GM18909 (cell line): Measurements from ENCODE around the gene PCSK6.
"Not testable (repeated sequence)": the region's sequence is repeated elsewhere in the genome, so short reads cannot be mapped to it uniquely, and the experiment has no call there.

ENCODE experiments used
- ATAC-seq: cut with Tn5 transposase; IDR thresholded peaks from one replicate; pipeline ENCODE4 v1.9.1; 2021; ENCODE audit warnings: mild to moderate bottlenecking; ENCODE audit not compliant: unreplicated experiment, poor library complexity

Gene PCSK6

GRCh38 chr15:101411085-101411484, 78.4 kb downstream of the PCSK6 start:
- no peak for ATAC-seq

GRCh38 chr15:101410612-101411011, 78.9 kb downstream of the PCSK6 start:
- ATAC-seq, result no peak

- no peak for ATAC-seq
These were observed 79.9 kb downstream of the PCSK6 start for GRCh38 chr15:101409621-101410020.

- no peak for ATAC-seq
These were observed 81.3 kb downstream of the PCSK6 start for GRCh38 chr15:101407966-101408775.

- peak; percentile 99 for ATAC-seq
These were observed 82.1 kb downstream of the PCSK6 start for GRCh38 chr15:101407439-101407838.

DNA sequence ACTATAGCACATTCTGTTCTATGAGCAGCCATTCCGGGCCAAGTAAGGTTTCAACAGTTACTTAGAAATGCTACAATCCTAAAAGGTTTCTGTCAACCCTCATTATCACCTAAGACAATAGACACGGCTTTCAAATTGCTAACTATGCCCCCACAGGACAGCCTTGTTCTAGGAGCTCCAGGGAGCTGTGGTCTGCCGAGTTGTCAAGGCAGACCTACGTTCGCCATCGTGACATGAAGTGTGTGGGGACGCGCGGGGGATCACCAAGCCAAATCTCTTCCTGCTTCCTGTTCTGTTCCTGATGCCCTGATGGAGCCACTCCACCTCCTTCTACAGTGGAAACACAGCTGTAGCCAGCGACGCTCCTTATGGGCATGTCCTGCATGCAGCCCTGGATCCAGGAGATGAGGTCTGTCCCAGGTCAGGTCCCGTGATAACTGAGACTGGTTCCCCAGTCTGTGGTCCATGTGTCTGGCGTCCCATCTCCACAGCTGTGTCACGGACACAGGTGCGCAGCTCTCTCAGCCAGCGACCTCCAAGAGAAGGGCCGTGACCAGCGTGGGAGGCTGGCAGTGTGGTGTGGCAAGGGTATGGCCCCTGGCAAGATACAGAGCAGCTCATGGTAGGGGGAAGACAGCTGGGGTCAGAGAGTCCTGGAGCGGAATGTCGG, 82.8 kb downstream of the PCSK6 start:
- peak; percentile 12 for ATAC-seq

DNA sequence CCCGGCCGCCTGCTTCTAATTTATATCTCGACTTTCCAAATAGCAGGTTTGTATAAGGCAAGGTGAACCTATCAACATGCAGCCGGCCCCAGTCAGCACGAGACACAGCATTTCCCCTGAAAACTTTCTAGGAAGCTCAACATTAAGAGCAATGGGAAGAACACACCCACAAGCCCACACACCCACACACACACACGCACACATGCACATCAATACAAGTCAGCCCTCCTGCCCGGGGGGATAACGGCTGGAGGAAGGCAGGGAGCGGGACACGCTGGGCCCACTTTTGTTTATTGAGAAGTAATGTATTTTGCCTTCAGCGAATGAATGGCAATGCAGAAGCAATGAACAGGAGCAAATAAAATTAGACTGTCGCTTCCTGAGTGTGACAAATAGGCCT, 83.5 kb downstream of the PCSK6 start:
- ATAC-seq, result no peak

GRCh38 chr15:101404245-101404644, 85.3 kb downstream of the PCSK6 start:
- no peak for ATAC-seq

DNA sequence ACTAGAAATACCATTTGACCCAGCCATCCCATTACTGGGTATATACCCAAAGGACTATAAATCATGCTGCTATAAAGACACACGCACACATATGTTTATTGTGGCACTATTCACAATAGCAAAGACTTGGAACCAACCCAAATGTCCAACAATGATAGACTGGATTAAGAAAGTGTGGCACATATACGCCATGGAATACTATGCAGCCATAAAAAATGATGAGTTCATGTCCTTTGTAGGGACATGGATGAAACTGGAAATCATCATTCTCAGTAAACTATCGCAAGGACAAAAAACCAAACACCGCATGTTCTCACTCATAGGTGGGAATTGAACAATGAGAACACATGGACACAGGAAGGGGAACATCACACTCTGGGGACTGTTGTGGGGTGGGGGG, 86.6 kb downstream of the PCSK6 start:
- not testable (repeated sequence) for ATAC-seq

GRCh38 chr15:101401286-101401685, 88.2 kb downstream of the PCSK6 start:
- no peak for ATAC-seq

DNA sequence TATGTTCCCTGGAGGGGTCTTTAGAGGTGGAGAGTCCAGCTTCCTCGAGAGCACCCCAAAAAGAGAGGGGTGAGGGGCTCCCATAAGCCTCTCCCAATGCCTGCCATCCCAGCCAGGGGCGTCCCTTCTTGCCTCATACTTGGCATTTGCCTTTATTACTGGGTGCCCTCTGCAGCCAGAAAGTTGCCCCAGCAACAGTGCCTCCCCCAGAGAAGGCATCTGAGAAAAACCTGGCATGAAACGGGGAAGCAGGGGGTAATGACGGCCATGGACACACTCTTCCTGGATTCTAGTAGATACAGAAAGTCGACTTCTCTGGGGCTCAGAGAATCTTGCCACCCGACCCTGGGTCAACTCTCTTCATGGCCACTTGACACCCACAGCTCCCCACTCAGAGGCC, 90.1 kb downstream of the PCSK6 start:
- ATAC-seq, result no peak

GRCh38 chr15:101398247-101398646, 91.3 kb downstream of the PCSK6 start:
- no peak for ATAC-seq

DNA sequence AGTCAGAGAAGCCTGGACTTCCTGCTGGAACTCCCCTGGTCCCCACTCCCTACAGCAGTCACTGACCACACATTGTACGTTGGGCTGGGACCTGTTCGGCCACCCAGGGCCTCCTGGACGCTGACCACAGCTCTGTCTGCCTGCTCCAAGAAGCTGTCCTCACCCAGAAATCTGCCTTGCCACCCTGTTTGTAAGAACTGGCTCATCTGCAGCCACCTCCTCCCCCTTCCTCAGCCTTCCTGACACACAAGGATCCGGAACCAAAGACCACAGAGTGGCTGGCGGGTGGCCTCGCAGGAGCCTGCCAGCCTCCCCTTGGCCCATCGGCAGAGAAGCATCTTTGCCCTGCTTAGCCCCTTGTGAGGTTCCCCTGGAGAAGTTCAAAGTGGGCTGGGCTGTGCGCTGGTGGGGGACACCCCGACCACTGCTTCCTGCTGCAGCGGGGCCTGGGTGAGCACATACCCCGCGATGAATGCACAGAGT, 91.9 kb downstream of the PCSK6 start:
- ATAC-seq, result no peak

GRCh38 chr15:101396484-101397261, 92.8 kb downstream of the PCSK6 start:
- ATAC-seq, result no peak

DNA sequence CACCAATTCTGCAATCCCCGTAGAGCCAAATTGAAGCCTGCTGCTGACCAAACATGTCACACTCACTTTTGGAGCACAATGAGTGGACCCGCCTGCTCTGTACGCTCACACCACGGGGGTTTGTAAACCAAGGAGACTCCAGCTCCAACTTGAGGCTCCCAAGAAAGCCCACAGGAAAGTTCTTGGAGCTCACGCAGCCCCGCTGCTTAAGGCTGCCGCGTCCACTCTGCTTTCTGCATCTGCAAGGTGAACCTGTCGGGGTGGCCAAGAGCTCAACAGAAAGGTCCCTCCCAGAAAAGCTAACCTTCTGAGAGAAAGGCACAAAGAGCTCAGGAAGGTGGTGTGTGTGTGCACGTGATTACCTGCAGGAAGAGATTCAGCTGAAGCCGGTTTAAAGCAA, 94.9 kb downstream of the PCSK6 start:
- no peak for ATAC-seq

DNA sequence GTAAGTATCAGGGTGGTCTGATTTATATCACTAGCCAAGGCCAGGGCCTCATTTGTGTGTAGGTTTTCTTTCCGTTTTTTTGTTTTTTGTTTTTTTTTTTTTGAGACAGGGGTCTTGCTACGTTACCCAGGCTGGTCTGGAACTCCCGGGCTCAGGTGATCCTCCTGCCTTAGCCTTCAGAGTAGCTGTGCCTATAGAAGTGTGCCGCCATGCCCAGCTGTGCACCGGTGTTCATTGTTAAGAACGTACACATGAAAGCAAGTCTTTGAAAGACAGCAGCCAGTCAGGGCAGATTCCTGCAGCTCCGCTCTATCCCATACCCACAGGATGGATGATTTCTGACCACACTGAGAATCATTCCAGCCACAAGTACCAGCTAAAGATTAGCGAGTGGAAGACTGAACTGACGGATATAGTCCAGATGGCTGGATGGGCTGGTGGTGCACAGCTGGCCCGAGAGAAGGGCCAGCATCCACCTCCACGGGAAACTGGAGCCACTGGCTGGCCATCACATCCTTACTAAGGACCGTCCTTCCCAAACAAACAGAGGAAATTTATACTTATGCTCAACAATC, 95.4 kb downstream of the PCSK6 start:
- no peak for ATAC-seq

DNA sequence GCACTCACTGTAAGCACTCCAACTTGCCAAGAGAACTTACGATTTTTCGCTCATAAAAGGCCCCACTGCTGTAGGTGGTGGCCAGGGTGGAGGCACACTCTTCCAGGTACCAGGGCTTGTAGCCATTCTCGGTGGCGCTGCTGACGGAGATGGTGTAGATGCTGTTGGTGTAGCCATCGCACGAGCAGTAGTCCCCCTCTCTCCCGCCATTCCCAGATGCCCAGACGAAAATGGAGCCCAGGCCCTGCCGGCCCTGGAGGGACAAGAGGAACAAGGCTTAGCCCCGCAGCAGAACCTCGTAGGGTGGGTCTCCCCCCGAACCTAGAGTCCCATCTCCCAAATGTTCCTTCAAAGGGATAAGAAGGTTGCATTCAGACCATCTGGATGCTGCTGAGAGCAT, 96.3 kb downstream of the PCSK6 start:
- ATAC-seq, result no peak

DNA sequence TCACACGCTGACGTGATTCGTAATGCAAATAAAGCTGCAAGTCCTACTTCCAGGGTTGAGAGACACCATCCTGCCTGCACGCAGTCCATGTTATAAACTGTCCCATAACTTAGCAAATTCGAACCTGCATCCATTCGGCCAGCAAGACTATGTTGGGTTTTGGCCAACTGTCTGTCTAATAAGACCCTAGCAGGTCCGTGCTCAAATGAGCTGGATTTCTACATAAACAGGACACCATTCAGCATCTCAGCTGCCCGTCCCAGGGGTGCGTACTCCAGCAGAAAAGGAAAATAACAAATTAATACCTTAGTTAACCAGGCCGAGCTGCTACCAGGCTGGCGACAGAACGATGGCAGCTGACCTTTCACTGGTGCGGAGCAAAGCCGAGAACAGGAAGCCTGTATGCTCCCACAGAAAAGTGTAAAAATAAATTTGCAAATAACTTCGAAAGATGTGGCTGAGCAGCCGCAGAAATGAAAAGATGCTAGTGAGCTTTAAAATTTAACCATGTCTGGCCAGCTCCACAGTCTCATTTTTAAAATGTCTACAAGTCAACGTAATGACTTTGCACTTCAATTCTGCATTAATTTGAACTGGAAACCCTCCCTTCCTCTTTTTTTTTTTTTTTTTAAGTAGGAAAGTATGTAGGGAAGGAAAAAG, 97.4 kb downstream of the PCSK6 start:
- peak; percentile 88 for ATAC-seq

DNA sequence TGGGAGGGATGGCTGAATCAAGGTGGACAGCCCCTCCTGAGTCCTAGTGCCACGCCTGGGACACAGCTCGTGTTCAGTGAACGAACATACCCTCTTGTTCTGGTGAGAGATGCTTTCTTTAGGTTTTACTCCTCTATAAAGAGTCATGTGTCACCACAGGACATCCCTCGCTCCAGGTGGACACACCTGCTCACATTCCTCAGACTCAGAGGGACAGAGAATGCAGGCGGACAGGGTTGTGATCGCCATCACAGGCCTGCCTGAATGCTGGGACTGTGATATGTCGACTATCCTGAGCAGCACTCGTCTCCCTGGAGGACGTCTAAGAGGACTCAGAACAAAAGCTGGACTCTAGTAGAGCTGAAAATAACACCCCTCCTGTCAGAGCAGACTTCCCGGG, 98.1 kb downstream of the PCSK6 start:
- no peak for ATAC-seq

- ATAC-seq, result no peak
These were observed 99.0 kb downstream of the PCSK6 start for GRCh38 chr15:101390462-101390861.
